GM12801 (cell line): ENCODE data around the gene SLMAP.

Source experiments
- TF ChIP-seq, protein P1 (sequence below): IDR thresholded peaks from one replicate; pipeline ENCODE4 v1.5.1; 2011; ENCODE audit warnings: control low read depth; ENCODE audit not compliant: insufficient read length; ENCODE audit errors: extremely low read depth

The SLMAP gene, protein sequence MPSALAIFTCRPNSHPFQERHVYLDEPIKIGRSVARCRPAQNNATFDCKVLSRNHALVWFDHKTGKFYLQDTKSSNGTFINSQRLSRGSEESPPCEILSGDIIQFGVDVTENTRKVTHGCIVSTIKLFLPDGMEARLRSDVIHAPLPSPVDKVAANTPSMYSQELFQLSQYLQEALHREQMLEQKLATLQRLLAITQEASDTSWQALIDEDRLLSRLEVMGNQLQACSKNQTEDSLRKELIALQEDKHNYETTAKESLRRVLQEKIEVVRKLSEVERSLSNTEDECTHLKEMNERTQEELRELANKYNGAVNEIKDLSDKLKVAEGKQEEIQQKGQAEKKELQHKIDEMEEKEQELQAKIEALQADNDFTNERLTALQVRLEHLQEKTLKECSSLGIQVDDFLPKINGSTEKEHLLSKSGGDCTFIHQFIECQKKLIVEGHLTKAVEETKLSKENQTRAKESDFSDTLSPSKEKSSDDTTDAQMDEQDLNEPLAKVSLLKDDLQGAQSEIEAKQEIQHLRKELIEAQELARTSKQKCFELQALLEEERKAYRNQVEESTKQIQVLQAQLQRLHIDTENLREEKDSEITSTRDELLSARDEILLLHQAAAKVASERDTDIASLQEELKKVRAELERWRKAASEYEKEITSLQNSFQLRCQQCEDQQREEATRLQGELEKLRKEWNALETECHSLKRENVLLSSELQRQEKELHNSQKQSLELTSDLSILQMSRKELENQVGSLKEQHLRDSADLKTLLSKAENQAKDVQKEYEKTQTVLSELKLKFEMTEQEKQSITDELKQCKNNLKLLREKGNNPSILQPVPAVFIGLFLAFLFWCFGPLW

DNA sequence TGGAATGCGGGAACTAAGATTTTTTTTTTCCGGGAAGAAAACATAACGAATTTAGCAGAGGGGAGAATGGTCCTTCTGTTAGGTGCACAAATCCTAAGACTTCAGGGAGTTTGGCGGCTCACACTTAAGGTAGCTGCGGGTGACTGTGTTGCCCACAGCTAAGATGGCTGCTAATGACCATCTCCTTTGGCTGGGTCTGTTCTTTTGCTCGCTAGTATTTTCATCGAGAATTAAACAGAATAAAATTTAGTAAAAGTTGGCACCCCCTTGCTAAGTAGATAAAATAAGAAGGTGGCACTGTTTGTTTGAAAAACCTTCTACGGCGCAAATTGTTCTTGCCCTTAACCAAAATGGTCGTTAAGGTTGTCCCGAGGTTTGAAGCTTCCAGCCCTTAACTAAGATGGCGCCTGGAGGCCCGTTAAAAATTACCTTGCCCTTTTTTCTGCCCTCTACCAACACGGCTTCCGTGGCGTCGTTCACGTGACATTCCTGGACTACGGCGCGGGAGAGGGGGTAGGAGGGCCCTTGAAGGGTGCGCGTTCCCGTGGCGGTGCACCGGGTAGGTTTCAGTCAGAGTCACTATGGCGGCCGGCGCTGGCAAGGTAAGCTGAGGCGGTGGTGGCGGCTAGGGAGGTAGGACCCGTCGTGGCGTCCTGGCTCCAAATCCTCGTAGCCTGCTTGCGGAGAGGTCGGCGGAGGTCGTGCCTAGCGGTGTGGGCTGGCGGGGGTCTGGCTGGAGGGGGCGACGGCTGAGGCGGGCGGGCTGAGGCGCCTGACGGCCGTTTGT, at the start of gene SLMAP:
SLMAP (plus strand) TSS at position 569 of the 787 bp plus-strand sequence. CDS start 1,343 bp downstream, outside the sequence.
- TF ChIP-seq, protein P1, sequence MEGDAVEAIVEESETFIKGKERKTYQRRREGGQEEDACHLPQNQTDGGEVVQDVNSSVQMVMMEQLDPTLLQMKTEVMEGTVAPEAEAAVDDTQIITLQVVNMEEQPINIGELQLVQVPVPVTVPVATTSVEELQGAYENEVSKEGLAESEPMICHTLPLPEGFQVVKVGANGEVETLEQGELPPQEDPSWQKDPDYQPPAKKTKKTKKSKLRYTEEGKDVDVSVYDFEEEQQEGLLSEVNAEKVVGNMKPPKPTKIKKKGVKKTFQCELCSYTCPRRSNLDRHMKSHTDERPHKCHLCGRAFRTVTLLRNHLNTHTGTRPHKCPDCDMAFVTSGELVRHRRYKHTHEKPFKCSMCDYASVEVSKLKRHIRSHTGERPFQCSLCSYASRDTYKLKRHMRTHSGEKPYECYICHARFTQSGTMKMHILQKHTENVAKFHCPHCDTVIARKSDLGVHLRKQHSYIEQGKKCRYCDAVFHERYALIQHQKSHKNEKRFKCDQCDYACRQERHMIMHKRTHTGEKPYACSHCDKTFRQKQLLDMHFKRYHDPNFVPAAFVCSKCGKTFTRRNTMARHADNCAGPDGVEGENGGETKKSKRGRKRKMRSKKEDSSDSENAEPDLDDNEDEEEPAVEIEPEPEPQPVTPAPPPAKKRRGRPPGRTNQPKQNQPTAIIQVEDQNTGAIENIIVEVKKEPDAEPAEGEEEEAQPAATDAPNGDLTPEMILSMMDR = no peak

DNA sequence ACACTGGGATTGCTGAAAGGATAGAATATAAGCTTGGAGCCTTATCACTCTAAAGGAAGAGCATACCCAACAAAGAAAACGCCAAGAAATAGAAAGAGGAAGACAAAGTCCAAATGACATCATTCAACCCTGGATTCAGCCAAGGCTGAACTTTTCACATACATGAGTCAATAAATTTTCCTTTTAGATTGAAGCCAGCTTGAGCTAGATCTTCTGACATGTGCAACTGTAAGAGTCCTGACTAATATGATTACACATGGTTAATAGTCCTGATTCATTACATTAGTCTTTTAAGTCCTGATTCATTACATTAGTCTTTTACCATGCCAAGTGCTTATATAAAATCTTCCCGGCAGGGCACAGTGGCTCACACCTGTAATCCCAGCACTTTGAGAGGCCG, 49.6 kb upstream of the SLMAP start:
- TF ChIP-seq, protein P1 = no peak

DNA sequence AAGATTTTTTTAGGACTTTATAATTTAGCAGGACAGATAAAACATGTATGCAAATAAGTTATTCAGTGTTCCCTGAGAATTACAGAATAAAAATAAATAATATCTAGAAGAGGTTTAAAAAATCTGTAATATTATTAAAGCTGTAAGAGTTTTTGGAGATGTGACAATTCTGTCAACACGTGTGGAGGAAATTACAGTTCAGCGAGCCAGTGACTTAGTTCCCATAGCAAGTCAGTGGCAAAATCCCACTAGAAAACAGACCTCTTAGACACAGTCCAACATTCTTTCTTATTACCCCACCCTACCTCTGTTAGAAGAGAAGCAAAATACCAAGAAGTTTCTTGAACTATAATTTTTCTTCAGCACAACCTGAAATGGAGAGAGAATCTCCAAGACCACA, 47.1 kb upstream of the SLMAP start:
- TF ChIP-seq, protein P1 = no peak

DNA sequence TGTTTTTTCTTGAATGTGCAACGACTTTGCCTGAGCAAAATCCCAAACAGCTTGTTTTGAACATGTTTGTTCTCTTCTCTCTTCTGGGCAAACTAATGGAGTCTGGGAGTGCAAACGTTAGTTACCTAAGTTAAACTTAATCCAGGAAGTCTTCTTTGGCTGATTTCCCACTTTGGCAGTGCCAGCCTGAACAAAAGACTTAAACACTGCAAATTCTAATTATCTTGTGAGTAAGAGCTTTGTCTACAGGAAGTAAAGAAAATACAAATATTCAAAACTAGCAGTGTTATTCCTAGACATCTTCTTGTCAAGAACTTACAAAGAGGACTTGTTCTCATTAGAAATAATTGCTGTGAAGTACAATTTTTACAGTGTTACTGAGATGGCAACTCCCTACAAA, 46.5 kb upstream of the SLMAP start:
- TF ChIP-seq, protein P1 = no peak

DNA sequence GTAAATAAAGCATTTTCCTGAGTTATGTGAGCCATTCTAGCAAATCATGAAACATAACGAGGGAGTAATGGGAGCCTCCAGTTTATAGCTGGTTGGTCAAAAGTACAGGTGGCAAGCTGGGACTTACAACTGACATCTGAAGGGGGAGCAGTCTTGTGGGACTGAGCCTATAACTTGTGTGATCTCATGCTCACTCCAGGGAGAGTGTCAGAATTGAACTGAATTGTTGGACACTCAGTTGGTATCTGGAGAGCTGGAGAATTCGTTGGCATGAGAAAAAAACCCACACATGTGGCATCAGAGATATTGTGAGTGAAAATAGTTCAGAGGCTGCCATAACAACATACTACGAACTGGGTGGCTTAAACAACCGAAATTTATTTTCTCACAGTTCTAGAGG, 40.4 kb upstream of the SLMAP start:
- TF ChIP-seq, protein P1 = no peak

DNA sequence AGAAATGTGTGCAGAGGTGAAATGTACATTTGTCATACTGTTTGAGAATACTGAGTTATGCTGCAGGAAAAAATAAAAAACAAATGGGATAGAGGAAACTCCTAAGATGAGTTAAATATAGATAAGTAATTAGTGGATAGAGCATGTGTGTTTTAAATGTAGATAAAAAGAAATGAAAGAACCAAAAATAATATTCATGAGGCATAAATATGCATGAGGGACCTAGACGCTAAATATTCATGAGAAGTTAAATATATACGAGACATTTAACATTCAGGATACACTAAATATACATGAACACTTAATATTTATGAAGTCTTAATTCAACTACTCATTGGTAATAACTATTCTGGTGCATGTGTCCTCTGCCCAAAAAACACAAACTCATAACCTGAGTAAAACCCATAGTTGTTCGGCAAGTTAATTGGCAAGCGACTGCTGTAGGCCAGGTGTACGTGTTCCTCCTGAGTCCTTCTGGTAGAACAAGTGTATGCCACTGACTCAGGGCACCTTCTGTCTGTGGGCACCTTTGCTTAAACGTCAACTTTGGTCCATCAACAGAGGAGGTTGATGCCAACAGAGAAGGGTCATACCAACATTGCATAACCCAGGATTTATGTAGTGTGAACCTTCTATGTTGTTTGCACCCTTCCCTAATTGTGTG, 38.8 kb upstream of the SLMAP start:
- TF ChIP-seq, protein P1 = no peak

DNA sequence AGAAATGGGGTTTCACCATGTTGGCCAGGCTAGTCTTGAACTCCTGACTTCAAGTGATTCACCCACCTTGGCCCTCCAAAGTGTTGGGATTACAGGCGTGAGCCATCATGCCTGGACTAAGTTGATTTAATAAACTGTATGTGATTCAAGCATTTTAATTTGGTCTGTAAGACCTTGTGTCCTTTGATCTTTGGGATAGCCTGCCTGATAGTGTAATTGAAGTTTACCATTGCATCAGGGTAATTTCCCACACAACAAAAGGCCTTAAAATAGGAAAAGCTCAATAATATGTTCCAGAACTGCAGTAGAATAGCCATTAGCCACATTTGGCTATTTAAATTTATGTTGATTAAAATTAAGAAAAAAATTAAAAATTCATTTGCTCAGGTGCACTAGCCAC, 38.0 kb upstream of the SLMAP start:
- TF ChIP-seq, protein P1 = no peak
